ENCODE data around the gene RXFP1.

The RXFP1 gene

GRCh38 chr4:158544141-158544540 lies 22.5 kb downstream of the RXFP1 start:
- DNase-seq = no peak

- no peak for DNase-seq
Measured at GRCh38 chr4:158553364-158553763, 31.7 kb downstream of the RXFP1 start.

- no peak for DNase-seq
Measured at GRCh38 chr4:158560284-158560683, 38.6 kb downstream of the RXFP1 start.

- no peak for DNase-seq
Measured at GRCh38 chr4:158566860-158567259, 45.2 kb downstream of the RXFP1 start.

- DNase-seq = no peak
Measured at GRCh38 chr4:158571736-158572135, 50.1 kb downstream of the RXFP1 start.

- no peak for DNase-seq
Measured at GRCh38 chr4:158572608-158573007, 50.9 kb downstream of the RXFP1 start.

GRCh38 chr4:158578476-158578875 lies 56.8 kb downstream of the RXFP1 start:
- DNase-seq = no peak

GRCh38 chr4:158580064-158580463 lies 58.4 kb downstream of the RXFP1 start:
- no peak for DNase-seq

GRCh38 chr4:158581161-158581560 lies 59.5 kb downstream of the RXFP1 start:
- no peak for DNase-seq

- no peak for DNase-seq
Measured at GRCh38 chr4:158586881-158587280, 65.2 kb downstream of the RXFP1 start.

GRCh38 chr4:158588285-158588684 lies 66.6 kb downstream of the RXFP1 start:
- DNase-seq = no peak

- no peak for DNase-seq
Measured at GRCh38 chr4:158588777-158589176, 67.1 kb downstream of the RXFP1 start.

- DNase-seq = no peak
Measured at GRCh38 chr4:158590306-158590705, 68.6 kb downstream of the RXFP1 start.

GRCh38 chr4:158590824-158591223 lies 69.1 kb downstream of the RXFP1 start:
- DNase-seq = no peak

GRCh38 chr4:158597879-158598596 lies 76.4 kb downstream of the RXFP1 start:
- DNase-seq = no peak

- DNase-seq = no peak
Measured at GRCh38 chr4:158599150-158599549, 77.5 kb downstream of the RXFP1 start.

GRCh38 chr4:158599765-158600498 lies 78.2 kb downstream of the RXFP1 start:
- no peak for DNase-seq

- no peak for DNase-seq
Measured at GRCh38 chr4:158604369-158604768, 82.7 kb downstream of the RXFP1 start.

GRCh38 chr4:158605393-158605792 lies 83.7 kb downstream of the RXFP1 start:
- no peak for DNase-seq

- no peak for DNase-seq
Measured at GRCh38 chr4:158606969-158607368, 85.3 kb downstream of the RXFP1 start.

- DNase-seq = no peak
Measured at GRCh38 chr4:158609116-158609515, 87.4 kb downstream of the RXFP1 start.

GRCh38 chr4:158610790-158611189 lies 89.1 kb downstream of the RXFP1 start:
- DNase-seq = no peak

- DNase-seq = no peak
Measured at GRCh38 chr4:158613046-158613445, 91.4 kb downstream of the RXFP1 start.

- DNase-seq = no peak
Measured at GRCh38 chr4:158617956-158618355, 96.3 kb downstream of the RXFP1 start.

- DNase-seq = no peak
Measured at GRCh38 chr4:158621729-158622128, 100.0 kb downstream of the RXFP1 start.
